Keratinocyte (primary cell): Measurements from ENCODE around the gene MAP3K10. TPM values are rescaled to one million over a fixed set of nuclear protein-coding genes. Genes with fewer than 3 reads are reported as not detected.

ENCODE experiments used
- DNase-seq: peaks from one replicate; pipeline ENCODE4 v3.0.0-alpha.2; 2011; ENCODE audit warnings: low read depth, missing footprints, low spot score
- FAIRE-seq: peaks from 2 replicates; lab custom pipeline; 2011; peaks lifted over from hg19 to GRCh38; lab: Jason Lieb, UNC
- H2AFZ ChIP-seq: 2 replicates; pipeline ENCODE4 v1.6.0; 2012; ENCODE audit warnings: low read length, control low read depth, inconsistent platforms; ENCODE audit not compliant: control insufficient read depth
- H3K27ac ChIP-seq: 2 replicates; pipeline ENCODE4 v1.5.1; 2011; ENCODE audit warnings: low read length; ENCODE audit not compliant: control insufficient read depth, insufficient read depth
- H3K27me3 ChIP-seq: 3 replicates; pipeline ENCODE4 v1.6.0; 2011; ENCODE audit warnings: low read length; ENCODE audit not compliant: control insufficient read depth, insufficient read depth; ENCODE audit errors: extremely low read depth
- H3K36me3 ChIP-seq, 2 experiments: 2 replicates in 1 of 2; 3 replicates in 1 of 2; pipeline ENCODE4 v1.5.1; 2011; ENCODE audit warnings: low read length in 2 of 2, mild to moderate bottlenecking in 1 of 2; ENCODE audit not compliant: control insufficient read depth in 2 of 2, insufficient read depth in 2 of 2; ENCODE audit errors: extremely low read depth in 1 of 2
- H3K4me1 ChIP-seq: 3 replicates; pipeline ENCODE4 v1.5.1; 2011; ENCODE audit warnings: low read length; ENCODE audit not compliant: control insufficient read depth, insufficient read depth; ENCODE audit errors: extremely low read depth
- H3K4me2 ChIP-seq: 3 replicates; pipeline ENCODE4 v1.6.0; 2011; ENCODE audit warnings: low read depth, low read length; ENCODE audit not compliant: control insufficient read depth, insufficient read depth; ENCODE audit errors: extremely low read depth
- H3K4me3 ChIP-seq, 3 experiments: fragments of 200-600 bp in 1 of 3; sonication (generic) in 1 of 3; 2 replicates in 2 of 3; 3 replicates in 1 of 3; pipeline ENCODE4 v1.5.1; 2011 to 2016; ENCODE audit warnings: low read length in 3 of 3, mild to moderate bottlenecking in 3 of 3, control low read depth in 2 of 3, inconsistent platforms in 1 of 3, low read depth in 1 of 3, mixed read lengths in 1 of 3, mixed run types in 1 of 3, moderate library complexity in 1 of 3; ENCODE audit not compliant: control insufficient read depth in 2 of 3, insufficient read depth in 2 of 3; ENCODE audit errors: extremely low read depth in 1 of 3
- H3K79me2 ChIP-seq: 2 replicates; pipeline ENCODE4 v1.6.0; 2012; ENCODE audit warnings: low read length; ENCODE audit not compliant: control insufficient read depth, insufficient read depth
- H3K9ac ChIP-seq: 3 replicates; pipeline ENCODE4 v1.6.0; 2011; ENCODE audit warnings: low read length; ENCODE audit not compliant: control insufficient read depth, insufficient read depth; ENCODE audit errors: extremely low read depth
- H3K9me1 ChIP-seq: 3 replicates; pipeline ENCODE4 v1.6.0; 2011; ENCODE audit warnings: low read length; ENCODE audit not compliant: control insufficient read depth, insufficient read depth; ENCODE audit errors: extremely low read depth
- H3K9me3 ChIP-seq: 2 replicates; pipeline ENCODE4 v1.5.1; 2012; ENCODE audit warnings: low read depth, low read length; ENCODE audit not compliant: control insufficient read depth
- H4K20me1 ChIP-seq: 3 replicates; pipeline ENCODE4 v1.6.0; 2011; ENCODE audit warnings: low read length; ENCODE audit not compliant: control insufficient read depth, insufficient read depth; ENCODE audit errors: extremely low read depth
- CTCF ChIP-seq, 3 experiments: IDR thresholded peaks in 1 of 3; conservative IDR thresholded peaks in 1 of 3; optimal IDR thresholded peaks in 1 of 3; 2 replicates in 2 of 3; 3 replicates in 1 of 3; pipeline versions ENCODE3 to v1.5.1; 2011; ENCODE audit warnings: low read length in 3 of 3, mild to moderate bottlenecking in 3 of 3, moderate library complexity in 2 of 3, control low read depth in 1 of 3, inconsistent platforms in 1 of 3; ENCODE audit not compliant: insufficient read depth in 2 of 3; ENCODE audit errors: extremely low read depth in 1 of 3
- EZH2 ChIP-seq: IDR thresholded peaks from one replicate; pipeline ENCODE4 v1.6.1; 2012; ENCODE audit warnings: inconsistent platforms, mild to moderate bottlenecking, low read length, moderate library complexity
- dilution Hi-C: fragments of 300-500 bp; cut with MboI; formaldehyde crosslinking; loops from one replicate; pipeline ENCODE4 v1.7.0; 2020; ENCODE audit warnings: low sequenced_read_pairs; ENCODE audit not compliant: extremely low pct_ligation_motif_present
- polyA plus RNA-seq, 5 experiments: library from polyadenylated mRNA; depleted of rRNA in 3 of 5; stranded (reverse) in 3 of 5; stranded (forward) in 1 of 5; unstranded in 1 of 5; fragments of >200 nt; gene quantifications; 1 replicate in 1 of 5; 2 replicates in 3 of 5; 3 replicates in 1 of 5; pipeline versions ENCODE4 v1.2.1 to v1.2.3, GENCODE V29; 2011 to 2012; ENCODE audit warnings: missing spikeins in 2 of 5, low read depth in 1 of 5, low replicate concordance in 1 of 5

Gene MAP3K10
- polyA plus RNA-seq, 1 donor (not counting 4 experiments of a cell fraction or from before 2014, with no cell fraction given) = 2.9 TPM

GRCh38 chr19:40219721-40220276 is 28.6 kb downstream of the MAP3K10 start:
- peaks cover 15% of the 10 kb centered on the region for H3K4me1 ChIP-seq
- H4K20me1 ChIP-seq = no peaks in the 10 kb centered on the region
- FAIRE-seq (peak; percentile 84), DNase-seq (no peak)
- H3K36me3 ChIP-seq = no peaks in the 10 kb centered on the region
- dilution Hi-C loops = no loop called here
- peak overlapping the region in 2 of 3 experiments; percentile 48 to 66 for H3K4me3 ChIP-seq
- H3K27ac ChIP-seq = peak overlapping the region; percentile 43
- H3K79me2 ChIP-seq = no peaks in the 10 kb centered on the region
- H3K9ac ChIP-seq = no peak overlapping the region
- no peaks in the 10 kb centered on the region for H3K9me1 ChIP-seq
- peaks cover 29% of the 10 kb centered on the region for H3K27me3 ChIP-seq
- peak overlapping the region; percentile 79 for H3K4me2 ChIP-seq
- TF ChIP-seq EZH2 (no peak), CTCF (optimal IDR thresholded peaks at IDR 0.05 in 1 of 3, IDR thresholded peaks at IDR 0.05 in 1 of 3, conservative IDR thresholded peaks at IDR 0.05 in 1 of 3; ENCODE audit: extremely low read depth in 1 of 3, insufficient read depth in 2 of 3, low read length in 3 of 3) (no peak)
- peak overlapping the region; percentile 82 for H2AFZ ChIP-seq
- H3K9me3 ChIP-seq = no peaks in the 10 kb centered on the region

- FAIRE-seq (no peak), DNase-seq (no peak)
- Histone ChIP-seq H3K4me1 (peaks cover 15% of the 10 kb centered on the region), H3K4me3 (no peak overlapping the region), H3K4me2 (no peak overlapping the region), H3K27me3 (peaks cover 33% of the 10 kb centered on the region), H3K9me3 (no peaks in the 10 kb centered on the region), H2AFZ (no peak overlapping the region), H3K9ac (no peak overlapping the region), H3K36me3 (no peaks in the 10 kb centered on the region), H3K79me2 (no peaks in the 10 kb centered on the region), H4K20me1 (no peaks in the 10 kb centered on the region), H3K9me1 (no peaks in the 10 kb centered on the region), H3K27ac (no peak overlapping the region)
- TF ChIP-seq EZH2 (no peak), CTCF (optimal IDR thresholded peaks at IDR 0.05 in 1 of 3, IDR thresholded peaks at IDR 0.05 in 1 of 3, conservative IDR thresholded peaks at IDR 0.05 in 1 of 3; ENCODE audit: extremely low read depth in 1 of 3, insufficient read depth in 2 of 3, low read length in 3 of 3) (no peak)
- dilution Hi-C loops = no loop called here
Measured at GRCh38 chr19:40220674-40221073, 29.4 kb downstream of the MAP3K10 start.
